GM20431 (cell line): ENCODE data around the gene FMO3.

Experiments
- in situ Hi-C: fragments of 300-500 bp; cut with MseI, MboI; formaldehyde crosslinking; loops from one replicate; pipeline ENCODE4 v1.15.0; 2020; ENCODE audit warnings: low sequenced_read_pairs; ENCODE audit not compliant: unreplicated experiment

Gene FMO3

GRCh38 chr1:171090604-171091003, at the start of gene FMO3:
FMO3 (plus strand) TSS chr1:171090905; CDS start chr1:171092659, 1,754 bp downstream.
- in situ Hi-C loops = no loop called here

GRCh38 chr1:171048014-171048413, 42.7 kb upstream of the FMO3 start:
- in situ Hi-C loops = no loop called here

- in situ Hi-C loops = no loop called here
Measured at GRCh38 chr1:171052977-171053376, 37.7 kb upstream of the FMO3 start.

GRCh38 chr1:171055966-171056643, 34.6 kb upstream of the FMO3 start:
- in situ Hi-C loops = no loop called here

- in situ Hi-C loops = no loop called here
Measured at GRCh38 chr1:171061425-171062143, 29.1 kb upstream of the FMO3 start.

- in situ Hi-C loops = no loop called here
Measured at GRCh38 chr1:171062902-171063301, 27.8 kb upstream of the FMO3 start.

- in situ Hi-C loops = no loop called here
Measured at GRCh38 chr1:171075041-171075440, 15.7 kb upstream of the FMO3 start.

GRCh38 chr1:171081314-171081753, 9.4 kb upstream of the FMO3 start:
- in situ Hi-C loops = no loop called here

GRCh38 chr1:171081763-171082201, 8.9 kb upstream of the FMO3 start:
- in situ Hi-C loops = no loop called here

- in situ Hi-C loops = no loop called here
Measured at GRCh38 chr1:171082606-171083005, 8.1 kb upstream of the FMO3 start.

GRCh38 chr1:171083222-171083621, 7.5 kb upstream of the FMO3 start:
- in situ Hi-C loops = no loop called here

- in situ Hi-C loops = no loop called here
Measured at GRCh38 chr1:171084091-171084490, 6.6 kb upstream of the FMO3 start.

GRCh38 chr1:171084870-171085269, 5.8 kb upstream of the FMO3 start:
- in situ Hi-C loops = no loop called here

GRCh38 chr1:171087896-171088295, 2.8 kb upstream of the FMO3 start:
- in situ Hi-C loops = no loop called here

GRCh38 chr1:171103862-171104261, 13.2 kb downstream of the FMO3 start:
- in situ Hi-C loops = no loop called here

- in situ Hi-C loops = no loop called here
Measured at GRCh38 chr1:171107262-171107940, 16.7 kb downstream of the FMO3 start.

GRCh38 chr1:171107969-171108368, 17.3 kb downstream of the FMO3 start:
- in situ Hi-C loops = no loop called here

GRCh38 chr1:171109966-171110365, 19.3 kb downstream of the FMO3 start:
- in situ Hi-C loops = no loop called here

- in situ Hi-C loops = no loop called here
Measured at GRCh38 chr1:171110621-171111326, 20.1 kb downstream of the FMO3 start.

GRCh38 chr1:171112119-171112518, 21.4 kb downstream of the FMO3 start:
- in situ Hi-C loops = no loop called here
